HCT116 (cell line): Measurements from ENCODE around the gene TDG. TPM values are rescaled to one million over a fixed set of nuclear protein-coding genes. Genes with fewer than 3 reads are reported as not detected.

Experiments
- ATAC-seq: fragments of 200-7000 bp; cut with Tn5 transposase; 2 replicates; pipeline ENCODE4 v1.9.1; 2020; ENCODE audit warnings: mild to moderate bottlenecking, moderate library complexity
- BruUV-seq: library from RNA; stranded (reverse); fragments of 400-500 nt; replicated peaks from 2 replicates; lab custom pipeline; 2021; lab: Mats Ljungman, UMichigan
- CTCF ChIA-PET: fragments of 300-600 bp; sonication (Branson Sonifier 250); formaldehyde crosslinking; loops from one replicate; lab custom pipeline; 2021; ENCODE audit warnings: antibody characterized with exemption; lab: Charles Lee
- POLR2A ChIA-PET: fragments of 300-600, 350-600 bp; sonication (Branson Sonifier 250); formaldehyde crosslinking; loops from one replicate; lab custom pipeline; 2021; ENCODE audit warnings: antibody characterized with exemption; lab: Charles Lee
- RAD21 ChIA-PET, 2 experiments: fragments of 300-600 bp; sonication (Branson Sonifier 250); formaldehyde crosslinking; loops; one replicate each; lab custom pipeline; 2023; ENCODE audit warnings: low total read pairs in 2 of 2; ENCODE audit not compliant: uncharacterized antibody in 2 of 2, unreplicated experiment in 2 of 2, low non-redundant PET in 1 of 2; lab: Charles Lee
- DNase-seq: peaks from one replicate; pipeline ENCODE4 v3.0.0-alpha.2; 2010; ENCODE audit warnings: low read depth, low spot score
- H2AFZ ChIP-seq: fragments of 200-600 bp; shearing (Covaris generic), sonication (generic); 2 replicates; pipeline ENCODE4 v1.6.1; 2017; ENCODE audit warnings: low read depth, mixed run types, mixed read lengths, antibody characterized with exemption, low read length; ENCODE audit not compliant: poor library complexity, severe bottlenecking
- H3K27ac ChIP-seq: 2 replicates; pipeline ENCODE4 v1.5.1; 2012; ENCODE audit warnings: low read depth, low read length
- H3K27me3 ChIP-seq: fragments of 200-600 bp; sonication (generic); 2 replicates; pipeline ENCODE4 v1.6.1; 2016; ENCODE audit warnings: mixed run types, low read length, mixed read lengths; ENCODE audit not compliant: insufficient read depth
- H3K36me3 ChIP-seq, 2 experiments: fragments of 200-500 bp in 1 of 2; fragments of 200-600 bp in 1 of 2; sonication (Bioruptor generic) in 1 of 2; sonication (generic) in 1 of 2; 2 replicates each; pipeline versions ENCODE4 v1.5.1 to v1.6.1; 2014 to 2016; ENCODE audit warnings: low read length in 2 of 2, inconsistent platforms in 1 of 2, mixed read lengths in 1 of 2, mixed run types in 1 of 2; ENCODE audit not compliant: insufficient read depth in 2 of 2, control insufficient read depth in 1 of 2
- H3K4me1 ChIP-seq, 2 experiments: fragments of 200-600 bp in 1 of 2; sonication (generic) in 1 of 2; 2 replicates each; pipeline versions ENCODE4 v1.5.1 to v1.6.1; 2012 to 2017; ENCODE audit warnings: low read length in 2 of 2, inconsistent platforms in 1 of 2, mild to moderate bottlenecking in 1 of 2, mixed read lengths in 1 of 2, mixed run types in 1 of 2, moderate library complexity in 1 of 2; ENCODE audit not compliant: insufficient read depth in 2 of 2, control insufficient read depth in 1 of 2
- H3K4me2 ChIP-seq: fragments of 200-600 bp; sonication (generic); 2 replicates; pipeline ENCODE4 v1.6.1; 2017; ENCODE audit warnings: mixed run types, low read length, mixed read lengths
- H3K4me3 ChIP-seq, 2 experiments: fragments of 200-600 bp in 1 of 2; sonication (generic) in 1 of 2; replicated peaks in 1 of 2; 2 replicates each; pipeline ENCODE4 v1.5.1; 2011 to 2016; ENCODE audit warnings: low read length in 2 of 2, control low read depth in 1 of 2, low read depth in 1 of 2, mild to moderate bottlenecking in 1 of 2, mixed read lengths in 1 of 2, mixed run types in 1 of 2
- H3K79me2 ChIP-seq: fragments of 200-600 bp; sonication (generic); 2 replicates; pipeline ENCODE4 v1.6.1; 2017; ENCODE audit warnings: mild to moderate bottlenecking, mixed run types, low read length, moderate library complexity, mixed read lengths; ENCODE audit not compliant: insufficient read depth
- H3K9ac ChIP-seq: fragments of 200-600 bp; sonication (generic); 2 replicates; pipeline ENCODE4 v1.6.1; 2016; ENCODE audit warnings: low read length, mixed read lengths
- H3K9me2 ChIP-seq: fragments of 200-600 bp; sonication (generic), shearing (Covaris generic); 2 replicates; pipeline ENCODE4 v1.6.1; 2017; ENCODE audit warnings: mixed run types, mild to moderate bottlenecking, moderate library complexity; ENCODE audit not compliant: insufficient read depth
- H3K9me3 ChIP-seq, 2 experiments: fragments of 200-500 bp in 1 of 2; fragments of 200-600 bp in 1 of 2; sonication (Bioruptor generic) in 1 of 2; sonication (generic) in 1 of 2; 2 replicates each; pipeline ENCODE4 v1.6.1; 2014 to 2017; ENCODE audit warnings: low read length in 2 of 2, mixed read lengths in 2 of 2, inconsistent platforms in 1 of 2, low read depth in 1 of 2, mild to moderate bottlenecking in 1 of 2, mixed run types in 1 of 2, moderate library complexity in 1 of 2; ENCODE audit not compliant: control insufficient read depth in 1 of 2, insufficient read depth in 1 of 2
- H4K20me1 ChIP-seq: fragments of 200-600 bp; sonication (generic), shearing (Covaris generic); 2 replicates; pipeline ENCODE4 v1.6.1; 2017; ENCODE audit warnings: mixed run types, mild to moderate bottlenecking, moderate library complexity; ENCODE audit not compliant: insufficient read depth
- CBX3 ChIP-seq: IDR thresholded peaks from 2 replicates; pipeline ENCODE4 v1.6.1; 2012; ENCODE audit warnings: low read depth
- EGR1 ChIP-seq: IDR thresholded peaks from 2 replicates; pipeline ENCODE4 v1.6.1; 2012; ENCODE audit warnings: low read depth
- EZH2 ChIP-seq: fragments of 200-600 bp; sonication (generic); IDR thresholded peaks from 2 replicates; pipeline ENCODE4 v1.6.1; 2017; ENCODE audit warnings: antibody characterized with exemption, mixed run types
- EZH2phosphoT487 ChIP-seq: fragments of 200-600 bp; IDR thresholded peaks from 2 replicates; pipeline ENCODE4 v1.6.1; 2018; ENCODE audit warnings: antibody characterized with exemption, borderline replicate concordance
- FOSL1 ChIP-seq: IDR thresholded peaks from 2 replicates; pipeline ENCODE4 v1.6.1; 2012; ENCODE audit warnings: low read depth
- JUND ChIP-seq: IDR thresholded peaks from 2 replicates; pipeline ENCODE4 v1.6.1; 2012
- POLR2AphosphoS5 ChIP-seq: IDR thresholded peaks from 2 replicates; pipeline ENCODE4 v1.6.1; 2011; ENCODE audit warnings: mild to moderate bottlenecking, low read depth, low read length, moderate library complexity
- SIN3A ChIP-seq: IDR thresholded peaks from 2 replicates; pipeline ENCODE4 v1.6.1; 2012; ENCODE audit warnings: low read depth
- ZFX ChIP-seq: fragments of 450-650 bp; IDR thresholded peaks from 2 replicates; pipeline ENCODE4 v1.6.1; 2017
- intact Hi-C: fragments of 100-400 bp; cut with micrococcal nuclease; formaldehyde crosslinking; loops from 2 replicates; pipeline ENCODE4 v1.10.0; 2022
- total RNA-seq: library from RNA; stranded (reverse); gene quantifications from one replicate; pipeline ENCODE4 v1.2.1, GENCODE V29; 2021; ENCODE audit not compliant: unreplicated experiment
- TF ChIP-seq, protein P1 (sequence below): IDR thresholded peaks from 2 replicates; pipeline ENCODE4 v1.6.1; 2012

The TDG gene
- total RNA-seq, 1 experiment from 2014 or later, result 23.9 TPM

DNA sequence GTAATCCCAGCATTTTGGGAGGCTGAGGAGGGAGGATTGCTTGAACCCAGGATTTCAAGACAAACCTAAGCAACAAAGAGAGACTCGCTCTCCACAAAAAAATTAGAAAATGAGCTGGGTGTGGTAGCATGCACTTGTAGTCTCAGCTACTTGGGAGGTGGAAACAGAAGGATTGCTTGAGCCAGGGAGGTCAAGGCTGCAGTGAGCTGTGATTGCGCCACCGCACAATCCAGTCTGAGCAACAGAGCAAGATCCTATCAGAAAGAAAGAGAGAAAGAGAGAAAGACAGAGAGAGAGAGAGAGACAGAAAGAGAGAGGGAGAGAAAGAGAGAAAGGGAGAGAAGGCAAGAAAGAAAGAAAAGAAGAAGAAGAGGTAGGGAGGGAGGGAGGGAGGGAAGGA, 37.0 kb downstream of the TDG start:
- no peaks in the 10 kb centered on the region for H3K79me2 ChIP-seq
- no peaks in the 10 kb centered on the region for H3K36me3 ChIP-seq
- ChIA-PET POLR2A (no interaction called here), RAD21 (no interaction called here), CTCF (no interaction called here)
- no peak overlapping the region for H3K9ac ChIP-seq
- H3K27ac ChIP-seq, result no peak overlapping the region
- H4K20me1 ChIP-seq, result no peaks in the 10 kb centered on the region
- H2AFZ ChIP-seq, result no peak overlapping the region
- H3K4me3 ChIP-seq, result no peak overlapping the region
- ATAC-seq (no peak), DNase-seq (no peak)
- peaks cover 0 to 4% of the 10 kb centered on the region in 2 experiments; a peak in 1 of 4 replicates for H3K4me1 ChIP-seq
- no TSS peak for BruUV-seq
- intact Hi-C loops, result no loop called here
- no peaks in the 10 kb centered on the region for H3K9me3 ChIP-seq
- H3K9me2 ChIP-seq, result no peaks in the 10 kb centered on the region
- no peak overlapping the region for H3K4me2 ChIP-seq
- TF ChIP-seq ZFX (no peak), SIN3A (no peak), EGR1 (no peak)
- TF ChIP-seq, protein P1, sequence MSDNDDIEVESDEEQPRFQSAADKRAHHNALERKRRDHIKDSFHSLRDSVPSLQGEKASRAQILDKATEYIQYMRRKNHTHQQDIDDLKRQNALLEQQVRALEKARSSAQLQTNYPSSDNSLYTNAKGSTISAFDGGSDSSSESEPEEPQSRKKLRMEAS, result no peak
- TF ChIP-seq, all 23 proteins: peak for 0
- peaks cover 11% of the 10 kb centered on the region; the same call in 1 of the 2 replicates for H3K27me3 ChIP-seq

DNA sequence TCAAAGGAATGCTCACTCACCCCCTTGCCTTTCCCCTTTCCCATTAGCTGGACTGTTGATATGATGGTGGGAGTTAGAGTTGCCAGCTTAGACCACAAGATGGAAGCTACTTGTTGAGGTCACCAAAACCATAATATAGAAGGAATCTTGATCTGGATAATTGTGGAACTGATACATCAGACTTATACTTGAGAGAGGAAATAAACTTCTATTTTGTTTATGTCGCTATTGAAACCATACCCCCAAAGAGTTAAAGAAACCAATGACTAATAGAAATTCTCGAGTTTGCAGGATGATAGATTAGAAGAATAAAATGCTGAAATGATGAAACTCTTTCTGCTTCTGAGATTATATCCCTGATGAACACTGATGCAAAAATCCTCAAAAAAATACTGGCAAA, 37.9 kb downstream of the TDG start:
- TF ChIP-seq JUND, result no peak
- no peak for TF ChIP-seq EZH2
- TF ChIP-seq ZFX, result no peak
- TF ChIP-seq SIN3A, result no peak
- TF ChIP-seq FOSL1, result no peak
- TF ChIP-seq POLR2AphosphoS5, result no peak
- TF ChIP-seq CBX3, result no peak
- no peak for TF ChIP-seq EGR1
- TF ChIP-seq EZH2phosphoT487, result no peak
- H3K79me2 ChIP-seq, result no peaks in the 10 kb centered on the region
- no peak overlapping the region for H3K9ac ChIP-seq
- peaks cover 0 to 4% of the 10 kb centered on the region in 2 experiments; a peak in 1 of 4 replicates for H3K4me1 ChIP-seq
- H3K4me3 ChIP-seq, result no peak overlapping the region
- RAD21 ChIA-PET, result no interaction called here
- H4K20me1 ChIP-seq, result no peaks in the 10 kb centered on the region
- H3K9me2 ChIP-seq, result no peaks in the 10 kb centered on the region
- BruUV-seq, result no TSS peak
- H3K9me3 ChIP-seq, result no peaks in the 10 kb centered on the region
- no peak overlapping the region for H3K4me2 ChIP-seq
- peaks cover 11% of the 10 kb centered on the region; the same call in 1 of the 2 replicates for H3K27me3 ChIP-seq
- H2AFZ ChIP-seq, result no peak overlapping the region
- DNase-seq, result no peak
- H3K36me3 ChIP-seq, result no peaks in the 10 kb centered on the region
- no peak for ATAC-seq
- no peak overlapping the region for H3K27ac ChIP-seq
- intact Hi-C loops, result no loop called here
- CTCF ChIA-PET, result no interaction called here
- POLR2A ChIA-PET, result no interaction called here
